ENCODE results near the gene HFM1. TPM values are rescaled to one million over a fixed set of nuclear protein-coding genes. Genes with fewer than 3 reads are reported as not detected.
A peak's percentile ranks its signal among the peaks of the same experiment; 100 is the strongest.
"Not testable (repeated sequence)": the region's sequence is repeated elsewhere in the genome, so short reads cannot be mapped to it uniquely, and the experiment has no call there.

The HFM1 gene
- total RNA-seq, 1 donor from 2014 or later: not detected

DNA sequence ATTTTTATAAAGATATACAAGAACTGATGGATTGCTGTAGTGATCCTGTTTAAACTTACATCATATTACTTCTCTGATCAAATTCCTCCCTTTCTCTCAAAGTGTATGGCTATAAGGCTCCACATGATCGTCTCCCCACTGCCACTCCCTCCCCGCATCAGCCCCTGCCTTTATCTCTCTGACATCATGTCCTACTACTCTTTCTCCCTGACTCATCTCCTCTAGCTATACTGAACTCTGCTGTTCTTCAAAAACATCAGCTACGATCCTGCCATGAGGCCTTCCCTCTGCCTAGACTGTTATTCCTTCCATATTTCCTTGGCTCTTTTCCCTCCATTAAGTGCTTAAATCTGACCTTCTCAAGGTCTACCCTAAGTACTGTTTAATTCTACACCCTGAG lies 22.8 kb downstream of the HFM1 start:
- DNase-seq (ENCODE audit: low read depth): no peak

- no peak for DNase-seq (ENCODE audit: low read depth)
Measured at GRCh38 chr1:91374086-91374485, 30.6 kb downstream of the HFM1 start.

DNA sequence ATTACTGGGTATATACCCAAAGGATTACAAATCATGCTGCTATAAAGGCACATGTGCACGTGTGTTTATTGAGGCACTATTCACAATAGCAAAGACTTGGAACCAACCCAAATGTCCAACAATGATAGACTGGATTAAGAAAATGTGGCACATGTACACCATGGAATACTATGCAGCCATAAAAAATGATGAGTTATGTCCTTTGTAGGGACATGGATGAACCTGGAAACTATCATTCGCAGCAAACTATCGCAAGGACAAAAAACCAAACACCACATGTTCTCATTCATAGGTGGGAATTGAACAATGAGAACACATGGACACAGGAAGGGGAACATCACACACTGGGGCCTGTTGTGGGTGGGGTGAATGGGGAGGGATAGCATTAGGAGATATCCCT lies 32.4 kb downstream of the HFM1 start:
- DNase-seq (ENCODE audit: low read depth): not testable (repeated sequence)

- DNase-seq (ENCODE audit: low read depth): no peak
Measured at GRCh38 chr1:91349524-91349923, 55.1 kb downstream of the HFM1 start.

DNA sequence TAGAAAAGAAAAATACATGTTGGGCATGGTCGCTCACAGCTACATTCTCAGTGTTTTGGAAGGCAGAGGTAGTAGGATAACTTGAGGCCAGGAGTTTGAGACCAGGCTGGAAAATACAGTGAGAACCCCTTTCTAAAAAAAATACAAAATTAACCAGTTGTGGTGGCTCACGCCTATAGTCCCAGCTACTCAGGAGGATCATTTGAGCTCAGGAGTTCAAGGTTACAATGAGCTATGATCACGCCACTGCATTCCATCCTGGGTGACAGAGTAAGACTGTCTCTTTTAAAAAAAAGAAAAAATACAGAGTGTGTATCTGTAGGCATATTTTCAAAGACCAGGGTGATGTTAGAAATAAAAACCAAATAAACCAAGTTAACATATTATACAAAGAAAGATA lies 57.8 kb downstream of the HFM1 start:
- DNase-seq (ENCODE audit: low read depth): no peak

DNA sequence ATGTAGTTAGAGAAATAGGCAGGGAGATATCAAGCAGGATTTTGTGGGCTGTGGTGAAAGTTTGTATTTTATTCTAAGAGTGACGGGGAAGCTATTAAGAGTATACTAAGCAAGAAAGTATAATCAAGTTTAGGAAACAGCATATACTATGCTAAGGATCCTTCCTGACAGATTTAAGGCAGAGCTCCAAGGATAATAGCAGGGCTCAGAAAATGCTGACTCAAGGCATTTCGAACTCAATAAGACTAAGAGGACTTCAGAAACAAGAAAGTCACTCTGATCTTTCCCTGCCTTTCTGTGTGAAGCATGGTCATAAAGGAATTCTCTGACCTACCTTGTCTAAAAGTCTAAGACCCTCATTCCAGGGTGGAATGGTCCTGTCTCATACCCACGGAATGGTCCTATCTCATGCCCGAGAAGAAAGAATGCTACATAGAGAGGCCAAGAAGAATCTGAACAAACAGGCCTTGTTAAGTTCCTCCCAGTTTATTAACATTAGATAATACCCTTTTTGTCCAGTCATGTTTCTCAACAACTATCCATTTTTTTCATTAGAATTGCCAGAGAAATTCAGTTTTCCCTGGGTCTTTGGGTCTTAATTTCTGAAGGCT lies 59.1 kb downstream of the HFM1 start:
- DNase-seq (ENCODE audit: low read depth): no peak

GRCh38 chr1:91338501-91338900 lies 66.1 kb downstream of the HFM1 start:
- no peak for DNase-seq (ENCODE audit: low read depth)

DNA sequence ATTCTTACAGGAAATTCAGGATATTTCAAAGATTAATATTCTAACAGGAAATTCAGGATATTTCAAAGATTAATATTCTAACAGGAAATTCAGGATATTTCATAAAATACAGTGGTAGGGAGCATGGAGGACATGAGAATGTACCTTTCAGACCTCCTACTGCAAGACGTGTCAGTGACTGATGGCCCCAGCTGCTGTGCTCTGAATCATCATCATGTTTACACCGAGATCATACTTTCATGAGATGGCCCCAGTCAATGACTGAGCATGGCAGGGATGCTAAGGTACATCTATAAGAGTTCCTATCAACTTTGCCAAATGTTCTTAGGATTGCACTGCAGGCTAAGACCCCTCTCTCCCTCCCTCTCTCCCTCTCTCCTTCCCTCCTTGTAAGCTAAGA lies 69.0 kb downstream of the HFM1 start:
- DNase-seq (ENCODE audit: low read depth): peak; percentile 28

DNA sequence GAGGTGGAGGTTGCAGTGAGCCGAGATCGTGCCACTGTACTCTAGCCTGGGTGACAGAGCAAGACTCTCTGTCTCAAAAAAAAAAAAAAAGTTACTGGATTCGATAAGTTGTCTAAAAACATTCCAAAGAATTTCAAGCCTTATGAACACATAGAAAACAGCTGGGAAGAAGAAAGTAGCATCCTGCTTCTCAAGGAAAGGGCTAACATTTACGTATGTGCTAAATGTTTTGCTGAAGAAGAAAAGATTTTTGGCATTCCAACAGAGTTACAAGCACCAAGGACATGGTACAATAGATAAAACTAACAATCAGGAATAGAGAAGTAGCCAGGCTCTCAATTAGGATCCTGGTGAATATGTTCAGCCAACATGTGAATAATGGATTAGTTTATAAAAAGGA lies 69.8 kb downstream of the HFM1 start:
- no peak for DNase-seq (ENCODE audit: low read depth)

DNA sequence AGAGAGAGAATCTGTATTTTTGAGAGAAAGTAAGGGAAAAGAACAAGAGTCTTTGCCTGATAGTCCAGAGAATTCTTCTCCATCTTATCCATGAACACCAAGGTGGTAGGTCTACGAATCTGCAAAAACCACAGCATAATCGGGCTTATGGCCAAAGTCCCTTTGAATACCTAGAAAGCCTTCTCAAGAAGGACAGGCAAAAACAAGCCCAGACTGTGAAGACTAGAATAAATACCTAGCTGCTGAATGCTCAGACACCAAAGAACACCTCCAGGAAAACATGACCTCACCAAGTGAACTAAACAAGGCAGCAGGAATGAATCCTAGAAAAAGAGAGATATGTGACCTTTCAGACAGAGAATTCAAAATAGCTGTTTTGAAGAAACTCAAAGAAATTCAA lies 79.2 kb downstream of the HFM1 start:
- no peak for DNase-seq (ENCODE audit: low read depth)

GRCh38 chr1:91314643-91315042 lies 90.0 kb downstream of the HFM1 start:
- no peak for DNase-seq (ENCODE audit: low read depth)

- DNase-seq (ENCODE audit: low read depth): no peak
Measured at GRCh38 chr1:91311672-91312071, 93.0 kb downstream of the HFM1 start.

GRCh38 chr1:91308544-91308943 lies 96.1 kb downstream of the HFM1 start:
- no peak for DNase-seq (ENCODE audit: low read depth)

- DNase-seq (ENCODE audit: low read depth): no peak
Measured at GRCh38 chr1:91307784-91308409, 96.7 kb downstream of the HFM1 start.

- DNase-seq (ENCODE audit: low read depth): no peak
Measured at GRCh38 chr1:91303165-91303564, 101.5 kb downstream of the HFM1 start.

- DNase-seq (ENCODE audit: low read depth): not testable (repeated sequence)
Measured at GRCh38 chr1:91288843-91289553, 115.6 kb downstream of the HFM1 start.

- DNase-seq (ENCODE audit: low read depth): not testable (repeated sequence)
Measured at GRCh38 chr1:91286962-91287317, 117.7 kb downstream of the HFM1 start.

DNA sequence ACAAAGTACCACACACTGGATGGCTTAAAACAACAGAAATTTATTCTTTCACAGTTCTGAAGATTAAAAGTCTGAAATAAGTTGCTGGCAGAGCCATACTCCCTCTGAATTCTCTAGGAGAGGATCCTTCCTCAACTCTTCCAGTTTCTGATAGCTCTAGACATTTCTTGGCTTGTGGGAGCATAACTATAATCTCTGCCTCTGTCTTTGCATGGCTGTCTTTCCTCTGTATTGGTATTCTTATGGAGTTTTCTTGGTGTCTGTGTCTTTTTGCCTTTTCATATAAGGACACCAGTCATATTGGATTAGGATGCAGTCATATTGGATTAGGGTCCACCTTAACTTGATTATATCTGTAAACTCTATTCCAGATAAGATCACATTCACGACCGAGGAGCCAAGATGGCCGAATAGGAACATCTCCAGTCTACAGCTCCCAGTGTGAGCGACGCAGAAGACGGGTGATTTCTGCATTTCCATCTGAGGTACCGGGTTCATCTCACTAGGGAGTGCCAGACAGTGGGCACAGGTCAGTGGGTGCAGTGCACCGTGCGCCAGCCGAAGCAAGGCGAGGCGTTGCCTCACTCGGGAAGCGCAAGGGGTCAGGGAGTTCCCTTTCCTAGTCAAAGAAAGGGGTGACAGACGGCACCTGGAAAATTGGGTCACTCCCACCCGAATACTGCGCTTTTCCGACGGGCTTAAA lies 118.2 kb downstream of the HFM1 start:
- not testable (repeated sequence) for DNase-seq (ENCODE audit: low read depth)

GRCh38 chr1:91283421-91283726 lies 121.3 kb downstream of the HFM1 start:
- no peak for DNase-seq (ENCODE audit: low read depth)

DNA sequence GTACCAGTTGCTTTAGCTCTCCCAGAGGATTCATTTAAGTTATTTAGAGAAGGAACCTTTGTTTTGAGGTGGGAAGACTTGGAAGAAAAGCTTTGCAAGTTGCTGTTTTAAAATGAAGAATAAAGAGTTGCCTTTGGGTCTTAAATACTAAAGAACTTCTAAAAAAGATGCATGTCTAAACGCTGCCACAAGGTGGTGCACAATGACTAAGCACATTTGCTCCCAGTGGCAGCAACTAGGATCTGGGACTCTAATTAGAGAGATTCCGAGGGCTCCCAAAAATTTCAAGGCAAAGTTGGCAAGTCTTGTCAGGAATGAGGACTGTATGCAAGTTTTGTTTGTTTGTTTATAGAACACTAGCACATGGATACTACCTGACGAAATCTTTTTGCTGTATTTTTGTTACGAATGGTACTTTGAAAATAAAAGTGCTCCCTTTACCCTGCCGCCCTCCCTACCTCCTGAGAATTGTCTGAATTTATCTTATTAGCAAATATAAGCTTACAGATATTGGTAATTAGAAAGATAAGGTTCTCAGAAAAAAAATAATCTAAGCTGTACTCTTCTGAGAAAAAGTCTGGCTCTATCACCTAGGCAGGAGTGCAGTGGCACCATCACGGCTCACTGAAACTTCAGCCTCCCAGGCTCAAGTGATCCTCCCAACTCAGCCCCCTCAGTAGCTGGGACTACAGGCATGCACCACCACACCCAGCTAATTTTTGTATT lies 121.8 kb downstream of the HFM1 start:
- DNase-seq (ENCODE audit: low read depth): peak; percentile 73

DNA sequence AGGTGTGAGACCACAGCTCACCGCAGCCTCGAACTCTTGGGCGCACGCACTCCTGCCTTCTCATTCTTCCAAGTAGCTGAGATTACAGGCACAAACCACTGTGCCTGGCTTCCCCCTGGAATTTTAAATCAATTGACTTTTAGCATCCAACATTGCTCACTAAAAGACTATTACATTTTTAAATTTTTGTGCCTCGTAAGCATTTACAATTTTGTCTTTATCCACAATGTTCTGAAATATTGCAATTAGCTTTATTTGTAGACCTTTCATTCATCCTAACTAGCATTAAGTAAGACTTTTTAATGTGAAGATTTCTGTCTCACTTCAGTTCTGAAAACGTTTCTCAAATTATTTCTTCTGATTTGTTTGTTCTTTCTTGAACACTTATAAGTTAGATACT lies 122.9 kb downstream of the HFM1 start:
- DNase-seq (ENCODE audit: low read depth): no peak

- DNase-seq (ENCODE audit: low read depth): peak; percentile 14
Measured at GRCh38 chr1:91278754-91279153, 125.9 kb downstream of the HFM1 start.
